H1 (cell line): Measurements from ENCODE around the gene GPR150. TPM values are rescaled to one million over a fixed set of nuclear protein-coding genes. Genes with fewer than 3 reads are reported as not detected.

Experiments used
- CTCF ChIA-PET: fragments of 300-600 bp; sonication (Branson Sonifier 250); formaldehyde crosslinking; loops from one replicate; lab custom pipeline; 2021; ENCODE audit not compliant: partially characterized antibody; lab: Charles Lee
- POLR2A ChIA-PET: fragments of 300-600 bp; sonication (Branson Sonifier 250); formaldehyde crosslinking; loops from one replicate; lab custom pipeline; 2021; ENCODE audit warnings: inconsistent platforms; ENCODE audit not compliant: partially characterized antibody; lab: Charles Lee
- DNase-seq, 2 experiments: peaks; one replicate each; pipeline versions ENCODE4 v3.0.0 to v3.0.0-alpha.2; 2010 to 2022; ENCODE audit warnings: low spot score in 2 of 2, low read depth in 1 of 2, mixed read lengths in 1 of 2
- FAIRE-seq: peaks from 2 replicates; lab custom pipeline; 2011; peaks lifted over from hg19 to GRCh38; lab: Jason Lieb, UNC
- H2AFZ ChIP-seq: 2 replicates; pipeline ENCODE4 v1.8.1; 2012; ENCODE audit warnings: low read length, inconsistent platforms
- H2AK5ac ChIP-seq: 2 replicates; pipeline ENCODE4 v1.6.1; 2013; ENCODE audit warnings: low read depth, low read length
- H2BK120ac ChIP-seq: replicated peaks from 2 replicates; pipeline ENCODE3; 2013; ENCODE audit warnings: low read depth, low read length, inconsistent platforms
- H2BK12ac ChIP-seq: 2 replicates; pipeline ENCODE4 v1.6.1; 2013; ENCODE audit warnings: low read depth, low read length
- H2BK15ac ChIP-seq: 2 replicates; pipeline ENCODE4 v1.6.1; 2013; ENCODE audit warnings: low read length
- H2BK20ac ChIP-seq: 2 replicates; pipeline ENCODE4 v1.6.1; 2013; ENCODE audit warnings: low read length
- H2BK5ac ChIP-seq: 2 replicates; pipeline ENCODE4 v1.6.1; 2013; ENCODE audit warnings: low read depth, low read length
- H3K14ac ChIP-seq: 2 replicates; pipeline ENCODE4 v1.6.1; 2013; ENCODE audit warnings: inconsistent platforms; ENCODE audit not compliant: insufficient read length
- H3K18ac ChIP-seq: 2 replicates; pipeline ENCODE4 v1.6.1; 2013; ENCODE audit warnings: low read length; ENCODE audit errors: extremely low read depth
- H3K23ac ChIP-seq: 2 replicates; pipeline ENCODE4 v1.6.1; 2013; ENCODE audit warnings: inconsistent platforms; ENCODE audit not compliant: insufficient read length
- H3K23me2 ChIP-seq: 2 replicates; pipeline ENCODE4 v1.6.1; 2013; ENCODE audit warnings: low read depth, low read length
- H3K27ac ChIP-seq: 2 replicates; pipeline ENCODE4 v1.6.1; 2011; ENCODE audit warnings: low read depth, low read length, inconsistent platforms
- H3K27me3 ChIP-seq, 4 experiments: replicated peaks in 1 of 4; 1 replicate in 1 of 4; 2 replicates in 3 of 4; pipeline versions ENCODE4 v1.6.1 to v1.8.1; 2011 to 2013; ENCODE audit warnings: low read length in 3 of 4, mild to moderate bottlenecking in 3 of 4, inconsistent platforms in 2 of 4, mixed read lengths in 2 of 4, moderate library complexity in 1 of 4; ENCODE audit not compliant: control insufficient read depth in 3 of 4, insufficient read depth in 3 of 4; ENCODE audit errors: extremely low read depth in 1 of 4
- H3K36me3 ChIP-seq, 4 experiments: 2 replicates each; pipeline versions ENCODE4 v1.6.1 to v1.8.1; 2011 to 2013; ENCODE audit warnings: mild to moderate bottlenecking in 4 of 4, low read length in 3 of 4, moderate library complexity in 2 of 4, control low read depth in 1 of 4, inconsistent platforms in 1 of 4; ENCODE audit not compliant: insufficient read depth in 4 of 4, control insufficient read depth in 2 of 4
- H3K4ac ChIP-seq: replicated peaks from 2 replicates; pipeline ENCODE3; 2013; ENCODE audit warnings: low read length, low read depth, mixed read lengths, inconsistent platforms; ENCODE audit not compliant: insufficient read length
- H3K4me1 ChIP-seq, 4 experiments: replicated peaks in 1 of 4; 1 replicate in 1 of 4; 2 replicates in 3 of 4; pipeline versions ENCODE4 v1.6.1 to v1.8.1; 2011 to 2013; ENCODE audit warnings: low read length in 3 of 4, inconsistent platforms in 2 of 4, mixed read lengths in 1 of 4; ENCODE audit not compliant: insufficient read depth in 4 of 4, control insufficient read depth in 3 of 4
- H3K4me2 ChIP-seq, 2 experiments: 2 replicates each; pipeline versions ENCODE4 v1.6.1 to v1.8.1; 2011 to 2013; ENCODE audit warnings: low read depth in 2 of 2, low read length in 2 of 2, control low read depth in 1 of 2, inconsistent platforms in 1 of 2, mild to moderate bottlenecking in 1 of 2; ENCODE audit not compliant: insufficient read depth in 1 of 2
- H3K4me3 ChIP-seq, 4 experiments: fragments of 200-600, 300-600 bp in 1 of 4; sonication (generic), shearing (Covaris generic), sonication (Bioruptor Twin) in 1 of 4; 2 replicates each; pipeline versions ENCODE4 v1.5.1 to v1.8.1; 2011 to 2016; ENCODE audit warnings: low read length in 4 of 4, low read depth in 3 of 4, control low read depth in 2 of 4, inconsistent platforms in 2 of 4, mild to moderate bottlenecking in 2 of 4, mixed read lengths in 1 of 4, moderate library complexity in 1 of 4; ENCODE audit not compliant: insufficient read depth in 2 of 4; ENCODE audit errors: extremely low read depth in 1 of 4
- H3K56ac ChIP-seq: replicated peaks from 2 replicates; pipeline ENCODE3; 2013; ENCODE audit warnings: low read depth, mild to moderate bottlenecking, mixed read lengths, low read length, inconsistent platforms; ENCODE audit not compliant: insufficient read length
- H3K79me1 ChIP-seq: 2 replicates; pipeline ENCODE4 v1.6.1; 2013; ENCODE audit warnings: low read depth, low read length, control low read depth
- H3K79me2 ChIP-seq, 2 experiments: 2 replicates each; pipeline versions ENCODE4 v1.6.1 to v1.8.1; 2012 to 2013; ENCODE audit warnings: low read length in 2 of 2, mild to moderate bottlenecking in 2 of 2, inconsistent platforms in 1 of 2; ENCODE audit not compliant: insufficient read depth in 2 of 2, control insufficient read depth in 1 of 2
- H3K9ac ChIP-seq, 4 experiments: replicated peaks in 1 of 4; 1 replicate in 1 of 4; 2 replicates in 3 of 4; pipeline versions ENCODE4 v1.6.1 to v1.8.1; 2011 to 2013; ENCODE audit warnings: low read depth in 3 of 4, low read length in 3 of 4, control low read depth in 2 of 4, mild to moderate bottlenecking in 2 of 4, moderate library complexity in 2 of 4, inconsistent platforms in 1 of 4; ENCODE audit errors: extremely low read depth in 1 of 4
- H3K9me3 ChIP-seq, 2 experiments: 2 replicates each; pipeline versions ENCODE4 v1.6.1 to v1.8.1; 2012 to 2013; ENCODE audit warnings: mild to moderate bottlenecking in 2 of 2, moderate library complexity in 2 of 2, control low read depth in 1 of 2, inconsistent platforms in 1 of 2, low read depth in 1 of 2, low read length in 1 of 2, mixed read lengths in 1 of 2; ENCODE audit not compliant: insufficient read depth in 2 of 2
- H4K20me1 ChIP-seq, 2 experiments: replicated peaks in 1 of 2; 2 replicates each; pipeline versions ENCODE3 to v1.8.1; 2011 to 2013; ENCODE audit warnings: inconsistent platforms in 2 of 2, low read length in 2 of 2, mild to moderate bottlenecking in 1 of 2; ENCODE audit not compliant: insufficient read depth in 2 of 2, control insufficient read depth in 1 of 2
- H4K5ac ChIP-seq: 2 replicates; pipeline ENCODE4 v1.6.1; 2013; ENCODE audit warnings: low read length, low read depth, mixed read lengths, inconsistent platforms; ENCODE audit not compliant: insufficient read length
- H4K8ac ChIP-seq: 2 replicates; pipeline ENCODE4 v1.8.0; 2013; ENCODE audit warnings: mild to moderate bottlenecking, moderate library complexity, low read length, inconsistent platforms; ENCODE audit not compliant: insufficient read depth; ENCODE audit errors: extremely low read depth
- H4K91ac ChIP-seq: replicated peaks from 2 replicates; pipeline ENCODE3; 2013; ENCODE audit warnings: low read length, mixed read lengths, inconsistent platforms; ENCODE audit not compliant: insufficient read length
- CHD1 ChIP-seq: IDR thresholded peaks from 2 replicates; pipeline ENCODE4 v1.6.1; 2012; ENCODE audit warnings: low read depth, low read length, improper control_type of control experiment
- EP300 ChIP-seq, 2 experiments: IDR thresholded peaks; 1 replicate in 1 of 2; 2 replicates in 1 of 2; pipeline ENCODE4 v1.6.1; 2011 to 2012; ENCODE audit warnings: low read depth in 2 of 2, low read length in 2 of 2, mild to moderate bottlenecking in 2 of 2, borderline replicate concordance in 1 of 2, inconsistent platforms in 1 of 2, moderate library complexity in 1 of 2
- JUND ChIP-seq: IDR thresholded peaks from 2 replicates; pipeline ENCODE4 v1.6.1; 2011; ENCODE audit warnings: mild to moderate bottlenecking, improper control_type of control experiment, low read length
- KDM4A ChIP-seq: IDR thresholded peaks from one replicate; pipeline ENCODE4 v1.7.1; 2012; ENCODE audit warnings: low read depth, mild to moderate bottlenecking, moderate library complexity, low read length, inconsistent platforms; ENCODE audit not compliant: severe bottlenecking
- PHF8 ChIP-seq: fragments of 200-600 bp; sonication (generic); conservative IDR thresholded peaks from 2 replicates; pipeline ENCODE4 v1.7.1; 2012; ENCODE audit warnings: low read depth, mild to moderate bottlenecking, inconsistent platforms, low read length, moderate library complexity
- SIRT6 ChIP-seq: IDR thresholded peaks from one replicate; pipeline ENCODE4 v1.7.1; 2012; ENCODE audit warnings: low read length, inconsistent platforms
- ZNF274 ChIP-seq: IDR thresholded peaks from 2 replicates; pipeline ENCODE4 v1.7.0; 2012; ENCODE audit warnings: low read length, borderline replicate concordance; ENCODE audit errors: extremely low read depth
- WGBS, 2 experiments: shearing (Covaris generic) in 1 of 2; methylation state at CpG; one replicate each; pipeline versions ENCODE4 v1.1.6 to v1.1.7; 2013 to 2015; ENCODE audit warnings: low lambda C conversion rate in 2 of 2, mixed read lengths in 2 of 2, inconsistent platforms in 1 of 2, low coverage in 1 of 2, missing lambda C conversion rate in 1 of 2; ENCODE audit not compliant: insufficient replicate concordance in 2 of 2, insufficient coverage in 1 of 2, insufficient read length in 1 of 2; ENCODE audit errors: extremely low coverage in 1 of 2, missing lambda C conversion rate in 1 of 2; 5-methylcytosine and 5-hydroxymethylcytosine counted together
- long read RNA-seq, 2 experiments: library from RNA in 1 of 2; library from capped mRNA in 1 of 2; stranded (forward); transcript quantifications; one replicate each; pipeline ENCODE4 v2.0.0, GENCODE V29; 2021; ENCODE audit warnings: inconsistent platforms in 1 of 2
- polyA minus RNA-seq, 3 experiments: library from RNA; depleted of rRNA, polyadenylated mRNA; stranded (reverse); fragments of >200 nt; gene quantifications; 1 replicate in 2 of 3; 2 replicates in 1 of 3; pipeline ENCODE4 v1.2.3, GENCODE V29; 2011
- polyA plus RNA-seq, 7 experiments: library from polyadenylated mRNA; depleted of rRNA in 3 of 7; stranded (reverse) in 5 of 7; unstranded in 2 of 7; fragments of >200 nt in 5 of 7; fragments of 200-250 nt in 2 of 7; gene quantifications; 1 replicate in 5 of 7; 2 replicates in 1 of 7; 4 replicates in 1 of 7; pipeline versions ENCODE4 v1.2.1 to v1.2.3, GENCODE V29; 2011 to 2013; ENCODE audit warnings: missing spikeins in 2 of 7, mixed read lengths in 2 of 7
- total RNA-seq: library from RNA; stranded (reverse); fragmentation: NEBNext Ultra II Directional; extraction: Animal tissue kit (Norgen Biotek cat#: 25700); gene quantifications from 2 replicates; pipeline ENCODE4 v1.2.1, GENCODE V29; 2021
- TF ChIP-seq, protein P1 (sequence below): IDR thresholded peaks from 2 replicates; pipeline ENCODE4 v1.6.1; 2012; ENCODE audit warnings: inconsistent platforms

GPR150 gene
- not detected in 2 replicates for total RNA-seq
- 0.14 and 0.27 TPM in 2 replicates for polyA plus RNA-seq (2011; rRNA removed)
- 0.26 TPM for polyA plus RNA-seq (2011; cell fraction: cytosol; rRNA removed)
- polyA plus RNA-seq (2011; cell fraction: nucleus; rRNA removed): 0.54 TPM
- 0.08 to 0.15 TPM (median 0.08 TPM) in 3 of 4 replicates, not detected in the other for polyA plus RNA-seq (2012, experiment 1 of 2)
- 0.14 TPM for polyA plus RNA-seq (2012, experiment 2 of 2)
- 0.10 TPM for polyA plus RNA-seq (2013, experiment 1 of 2)
- polyA plus RNA-seq (2013, experiment 2 of 2): 0.17 TPM
- 0.07 TPM in 1 of 2 replicates, not detected in the other for polyA minus RNA-seq (2011; rRNA and poly(A)+ RNA removed)
- not detected for polyA minus RNA-seq (2011; cell fraction: cytosol; rRNA and poly(A)+ RNA removed)
- 0.50 TPM for polyA minus RNA-seq (2011; cell fraction: nucleus; rRNA and poly(A)+ RNA removed)
- long read RNA-seq, experiment 1: 0 reads
- long read RNA-seq, experiment 2: 0 reads

DNA sequence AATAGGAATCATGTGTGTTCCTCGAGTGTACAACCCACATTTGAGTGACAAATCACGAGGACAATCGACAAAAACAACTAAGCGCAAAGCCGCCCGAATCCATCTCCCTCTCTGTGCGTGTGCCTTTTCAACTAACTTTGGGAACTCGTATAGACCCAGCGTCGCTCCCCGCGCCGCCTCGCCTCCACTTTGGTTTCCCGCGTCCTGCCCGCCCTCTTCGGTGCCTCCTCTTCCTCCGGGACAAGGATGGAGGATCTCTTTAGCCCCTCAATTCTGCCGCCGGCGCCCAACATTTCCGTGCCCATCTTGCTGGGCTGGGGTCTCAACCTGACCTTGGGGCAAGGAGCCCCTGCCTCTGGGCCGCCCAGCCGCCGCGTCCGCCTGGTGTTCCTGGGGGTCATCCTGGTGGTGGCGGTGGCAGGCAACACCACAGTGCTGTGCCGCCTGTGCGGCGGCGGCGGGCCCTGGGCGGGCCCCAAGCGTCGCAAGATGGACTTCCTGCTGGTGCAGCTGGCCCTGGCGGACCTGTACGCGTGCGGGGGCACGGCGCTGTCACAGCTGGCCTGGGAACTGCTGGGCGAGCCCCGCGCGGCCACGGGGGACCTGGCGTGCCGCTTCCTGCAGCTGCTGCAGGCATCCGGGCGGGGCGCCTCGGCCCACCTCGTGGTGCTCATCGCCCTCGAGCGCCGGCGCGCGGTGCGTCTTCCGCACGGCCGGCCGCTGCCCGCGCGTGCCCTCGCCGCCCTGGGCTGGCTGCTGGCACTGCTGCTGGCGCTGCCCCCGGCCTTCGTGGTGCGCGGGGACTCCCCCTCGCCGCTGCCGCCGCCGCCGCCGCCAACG, at the start of gene GPR150:
Gene GPR150 (plus strand): TSS at position 58 of the 840 bp plus-strand sequence. CDS start 189 bp downstream, at position 247.
- H4K8ac ChIP-seq: peak within 1 kb of the TSS; percentile 12; the same call in 1 of the 2 replicates
- FAIRE-seq: no peak
- no peaks in the 10 kb centered on the region for H3K36me3 ChIP-seq
- peaks cover 15% of the 10 kb centered on the region for H3K23me2 ChIP-seq
- H4K91ac ChIP-seq: no peak within 1 kb of the TSS
- peak within 1 kb of the TSS; percentile 24 for H3K56ac ChIP-seq
- peak within 1 kb of the TSS in 2 of 4 experiments; percentile 25 to 52; a peak in 4 of 7 replicates for H3K9ac ChIP-seq
- peak in 1 of 2 experiments; percentile 76 for DNase-seq
- H4K5ac ChIP-seq: no peak within 1 kb of the TSS
- no peak within 1 kb of the TSS for H2BK5ac ChIP-seq
- H4K20me1 ChIP-seq: no peaks in the 10 kb centered on the region
- H2AFZ ChIP-seq: peak within 1 kb of the TSS; percentile 62
- no peak within 1 kb of the TSS for H2BK15ac ChIP-seq
- ChIA-PET POLR2A (no interaction called here), CTCF (interaction anchor here (1.2 kb wide), 1 partner anchor 227 kb away, joined by 3 read pairs; no protein-coding TSS in a partner anchor)
- H3K4me3 ChIP-seq: peak within 1 kb of the TSS; percentile 28 to 60 (median 40)
- no peak within 1 kb of the TSS for H3K23ac ChIP-seq
- no peak within 1 kb of the TSS for H2AK5ac ChIP-seq
- H3K14ac ChIP-seq: no peak within 1 kb of the TSS
- H3K4me2 ChIP-seq: peak within 1 kb of the TSS; percentile 91 to 95
- no peak within 1 kb of the TSS for H2BK120ac ChIP-seq
- 0 out of 2 replicates have a peak within 1 kb of the TSS, but pooled peaks have one; percentile 50 for H2BK12ac ChIP-seq
- 2% methylated on average over 56 of the region's 85 CpGs; no CpG with 5 or more reads in 1 of the 2 experiments for WGBS, 2 experiments
- H3K79me2 ChIP-seq: no peaks in the 10 kb centered on the region
- H3K27ac ChIP-seq: no peak within 1 kb of the TSS
- peaks cover 10 to 49% (median 39%) of the 10 kb centered on the region in 4 experiments for H3K27me3 ChIP-seq
- H3K18ac ChIP-seq: peak within 1 kb of the TSS; percentile 15; the same call in 1 of the 2 replicates
- no peaks in the 10 kb centered on the region for H3K9me3 ChIP-seq
- no peak within 1 kb of the TSS for H2BK20ac ChIP-seq
- no peak within 1 kb of the TSS for H3K4ac ChIP-seq
- H3K4me1 ChIP-seq: peaks cover 6 to 13% (median 9%) of the 10 kb centered on the region in 4 experiments
- no peaks in the 10 kb centered on the region for H3K79me1 ChIP-seq
- TF ChIP-seq, protein P1, sequence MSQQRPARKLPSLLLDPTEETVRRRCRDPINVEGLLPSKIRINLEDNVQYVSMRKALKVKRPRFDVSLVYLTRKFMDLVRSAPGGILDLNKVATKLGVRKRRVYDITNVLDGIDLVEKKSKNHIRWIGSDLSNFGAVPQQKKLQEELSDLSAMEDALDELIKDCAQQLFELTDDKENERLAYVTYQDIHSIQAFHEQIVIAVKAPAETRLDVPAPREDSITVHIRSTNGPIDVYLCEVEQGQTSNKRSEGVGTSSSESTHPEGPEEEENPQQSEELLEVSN: peak; percentile 96
- TF ChIP-seq JUND (no peak), KDM4A (no peak), CHD1 (no peak), PHF8 (no peak), SIRT6 (no peak), ZNF274 (no peak), EP300 (IDR thresholded peaks at IDR 0.05; ENCODE audit: borderline replicate concordance in 1 of 2, low read depth in 2 of 2, low read length in 2 of 2) (no peak)
